ENCODE data around the gene SLC25A24.
A peak's percentile ranks its signal among the peaks of the same experiment; 100 is the strongest.

Gene SLC25A24

GRCh38 chr1:108117237-108117636 is 82.9 kb downstream of the SLC25A24 start:
- H3K9ac ChIP-seq, result no peak overlapping the region
- peaks cover 48 to 76% (median 69%) of the 10 kb centered on the region in 10 experiments for H3K4me1 ChIP-seq
- H3K9me3 ChIP-seq (replicated peaks in 1 of 11), result peaks cover 0 to 21% (median 12%) of the 10 kb centered on the region in 11 experiments; a peak in 13 of 22 replicates
- peak overlapping the region in 5 of 11 experiments; percentile 64 to 90 (median 68); a peak in 7 of 22 replicates for H3K4me2 ChIP-seq
- 0 out of 22 replicates have a peak, but pooled peaks of 1 of the 11 experiments have one; percentile 14 for TF ChIP-seq Cebpa-rat (IDR thresholded peaks at IDR 0.05)
- no peaks in the 10 kb centered on the region for H3K27me3 ChIP-seq
- no peaks in the 10 kb centered on the region for H4K20me1 ChIP-seq
- H3K4me3 ChIP-seq, result no peak overlapping the region
- peak overlapping the region in 4 of 11 experiments; percentile 79 to 82 (median 80); a peak in 4 of 22 replicates for H3K27ac ChIP-seq
- H3K36me3 ChIP-seq, result no peaks in the 10 kb centered on the region

- peaks cover 34 to 59% (median 44%) of the 10 kb centered on the region in 10 experiments for H3K4me1 ChIP-seq
- H3K4me3 ChIP-seq, result no peak overlapping the region
- H3K9ac ChIP-seq, result peak overlapping the region in 4 of 11 experiments; percentile 16 to 46 (median 20); a peak in 2 of 22 replicates
- no peaks in the 10 kb centered on the region for H3K36me3 ChIP-seq
- peak overlapping the region in 10 of 11 experiments; percentile 9 to 62 (median 50); a peak in 18 of 22 replicates for H3K27ac ChIP-seq
- H4K20me1 ChIP-seq, result no peaks in the 10 kb centered on the region
- peaks cover 0 to 26% (median 7%) of the 10 kb centered on the region in 11 experiments; a peak in 8 of 22 replicates for H3K9me3 ChIP-seq (replicated peaks in 1 of 11)
- no peaks in the 10 kb centered on the region for H3K27me3 ChIP-seq
- no peak for TF ChIP-seq Cebpa-rat (IDR thresholded peaks at IDR 0.05)
- peak overlapping the region; percentile 46 to 77 (median 68) for H3K4me2 ChIP-seq
Measured at GRCh38 chr1:108114033-108114599, 86.0 kb downstream of the SLC25A24 start.

- no peak for TF ChIP-seq Cebpa-rat (IDR thresholded peaks at IDR 0.05)
- no peak overlapping the region for H3K4me3 ChIP-seq
- H3K27ac ChIP-seq, result peak overlapping the region in 3 of 11 experiments; percentile 9 to 62 (median 19); a peak in 7 of 22 replicates
- peaks cover 0 to 26% (median 7%) of the 10 kb centered on the region in 11 experiments; a peak in 8 of 22 replicates for H3K9me3 ChIP-seq (replicated peaks in 1 of 11)
- H3K4me2 ChIP-seq, result peak overlapping the region; percentile 46 to 77 (median 68); a peak in 20 of 22 replicates
- H3K36me3 ChIP-seq, result no peaks in the 10 kb centered on the region
- 0 out of 22 replicates have a peak overlapping the region, but pooled peaks of 1 of the 11 experiments have one; percentile 2 for H3K9ac ChIP-seq
- no peaks in the 10 kb centered on the region for H4K20me1 ChIP-seq
- H3K4me1 ChIP-seq, result peaks cover 30 to 53% (median 38%) of the 10 kb centered on the region in 10 experiments
- no peaks in the 10 kb centered on the region for H3K27me3 ChIP-seq
Measured at GRCh38 chr1:108113496-108113895, 86.6 kb downstream of the SLC25A24 start.

GRCh38 chr1:108109295-108109973 is 90.7 kb downstream of the SLC25A24 start:
- Histone ChIP-seq H3K27me3 (no peaks in the 10 kb centered on the region), H3K4me1 (peaks cover 32 to 45% (median 38%) of the 10 kb centered on the region in 10 experiments)

GRCh38 chr1:108108119-108108518 is 92.0 kb downstream of the SLC25A24 start:
- no peaks in the 10 kb centered on the region for H4K20me1 ChIP-seq
- peaks cover 3 to 31% (median 12%) of the 10 kb centered on the region in 11 experiments; a peak in 12 of 22 replicates for H3K9me3 ChIP-seq (replicated peaks in 1 of 11)
- H3K36me3 ChIP-seq, result no peaks in the 10 kb centered on the region
- peaks cover 19 to 33% (median 25%) of the 10 kb centered on the region in 10 experiments for H3K4me1 ChIP-seq
- H3K27me3 ChIP-seq, result no peaks in the 10 kb centered on the region
- peak overlapping the region in 10 of 11 experiments; percentile 23 to 81 (median 46); a peak in 15 of 22 replicates for H3K4me2 ChIP-seq
- TF ChIP-seq Cebpa-rat (IDR thresholded peaks at IDR 0.05), result no peak
- H3K4me3 ChIP-seq, result no peak overlapping the region
- H3K27ac ChIP-seq, result peak overlapping the region in 2 of 11 experiments; percentile 72 to 73; a peak in 4 of 22 replicates
- H3K9ac ChIP-seq, result no peak overlapping the region

More at GRCh38 chr1:108109295-108109973, 90.7 kb downstream of the SLC25A24 start:
- no peak overlapping the region for H3K27ac ChIP-seq
- no peaks in the 10 kb centered on the region for H3K36me3 ChIP-seq
- no peak overlapping the region for H3K4me3 ChIP-seq
- no peak for TF ChIP-seq Cebpa-rat (IDR thresholded peaks at IDR 0.05)
- H3K9ac ChIP-seq, result no peak overlapping the region
- peaks cover 3 to 31% (median 12%) of the 10 kb centered on the region in 11 experiments; a peak in 12 of 22 replicates for H3K9me3 ChIP-seq (replicated peaks in 1 of 11)
- H4K20me1 ChIP-seq, result no peaks in the 10 kb centered on the region
- H3K4me2 ChIP-seq, result no peak overlapping the region

GRCh38 chr1:108107658-108108057 is 92.5 kb downstream of the SLC25A24 start:
- TF ChIP-seq Cebpa-rat (IDR thresholded peaks at IDR 0.05), result no peak
- H3K9ac ChIP-seq, result peak overlapping the region in 3 of 11 experiments; percentile 26 to 39 (median 27); a peak in 2 of 22 replicates
- H3K4me3 ChIP-seq, result no peak overlapping the region
- H3K36me3 ChIP-seq, result no peaks in the 10 kb centered on the region
- H4K20me1 ChIP-seq, result no peaks in the 10 kb centered on the region
- no peaks in the 10 kb centered on the region for H3K27me3 ChIP-seq
- peaks cover 3 to 31% (median 12%) of the 10 kb centered on the region in 11 experiments; a peak in 12 of 22 replicates for H3K9me3 ChIP-seq (replicated peaks in 1 of 11)
- peak overlapping the region; percentile 23 to 81 (median 44); a peak in 20 of 22 replicates for H3K4me2 ChIP-seq
- H3K4me1 ChIP-seq, result peaks cover 17 to 34% (median 24%) of the 10 kb centered on the region in 10 experiments
- H3K27ac ChIP-seq, result peak overlapping the region in 4 of 11 experiments; percentile 52 to 73 (median 72); a peak in 6 of 22 replicates

GRCh38 chr1:108106775-108107174 is 93.4 kb downstream of the SLC25A24 start:
- H4K20me1 ChIP-seq, result no peaks in the 10 kb centered on the region
- H3K27ac ChIP-seq, result peak overlapping the region in 4 of 11 experiments; percentile 52 to 73 (median 72); a peak in 7 of 22 replicates
- peaks cover 3 to 31% (median 12%) of the 10 kb centered on the region in 11 experiments; a peak in 12 of 22 replicates for H3K9me3 ChIP-seq (replicated peaks in 1 of 11)
- no peak overlapping the region for H3K4me3 ChIP-seq
- H3K4me2 ChIP-seq, result peak overlapping the region in 9 of 11 experiments; percentile 1 to 81 (median 44); a peak in 14 of 22 replicates
- no peaks in the 10 kb centered on the region for H3K36me3 ChIP-seq
- TF ChIP-seq Cebpa-rat (IDR thresholded peaks at IDR 0.05), result no peak
- H3K27me3 ChIP-seq, result no peaks in the 10 kb centered on the region
- peaks cover 16 to 34% (median 26%) of the 10 kb centered on the region in 10 experiments for H3K4me1 ChIP-seq
- peak overlapping the region in 3 of 11 experiments; percentile 26 to 39 (median 27); a peak in 2 of 22 replicates for H3K9ac ChIP-seq

GRCh38 chr1:108100148-108100547 is 100.0 kb downstream of the SLC25A24 start:
- Histone ChIP-seq H3K4me1 (peaks cover 0 to 22% (median 8%) of the 10 kb centered on the region in 10 experiments; a peak in 14 of 20 replicates), H3K9ac (no peak overlapping the region), H3K9me3 (replicated peaks in 1 of 11) (peaks cover 0 to 14% (median 8%) of the 10 kb centered on the region in 11 experiments; a peak in 14 of 22 replicates), H4K20me1 (no peaks in the 10 kb centered on the region), H3K27ac (no peak overlapping the region), H3K4me3 (no peak overlapping the region), H3K27me3 (no peaks in the 10 kb centered on the region), H3K4me2 (peak overlapping the region in 5 of 11 experiments; percentile 3 to 32 (median 20); a peak in 7 of 22 replicates), H3K36me3 (no peaks in the 10 kb centered on the region)
- TF ChIP-seq Cebpa-rat (IDR thresholded peaks at IDR 0.05), result no peak
